HG02938 (cell line): ENCODE results near the gene BCL2L12.
"Not testable (repeated sequence)": the region's sequence is repeated elsewhere in the genome, so short reads cannot be mapped to it uniquely, and the experiment has no call there.

ENCODE experiments used
- ATAC-seq: cut with Tn5 transposase; IDR thresholded peaks from one replicate; pipeline ENCODE4 v1.9.1; 2021; ENCODE audit warnings: mild to moderate bottlenecking, moderate library complexity; ENCODE audit not compliant: unreplicated experiment

BCL2L12 gene

DNA sequence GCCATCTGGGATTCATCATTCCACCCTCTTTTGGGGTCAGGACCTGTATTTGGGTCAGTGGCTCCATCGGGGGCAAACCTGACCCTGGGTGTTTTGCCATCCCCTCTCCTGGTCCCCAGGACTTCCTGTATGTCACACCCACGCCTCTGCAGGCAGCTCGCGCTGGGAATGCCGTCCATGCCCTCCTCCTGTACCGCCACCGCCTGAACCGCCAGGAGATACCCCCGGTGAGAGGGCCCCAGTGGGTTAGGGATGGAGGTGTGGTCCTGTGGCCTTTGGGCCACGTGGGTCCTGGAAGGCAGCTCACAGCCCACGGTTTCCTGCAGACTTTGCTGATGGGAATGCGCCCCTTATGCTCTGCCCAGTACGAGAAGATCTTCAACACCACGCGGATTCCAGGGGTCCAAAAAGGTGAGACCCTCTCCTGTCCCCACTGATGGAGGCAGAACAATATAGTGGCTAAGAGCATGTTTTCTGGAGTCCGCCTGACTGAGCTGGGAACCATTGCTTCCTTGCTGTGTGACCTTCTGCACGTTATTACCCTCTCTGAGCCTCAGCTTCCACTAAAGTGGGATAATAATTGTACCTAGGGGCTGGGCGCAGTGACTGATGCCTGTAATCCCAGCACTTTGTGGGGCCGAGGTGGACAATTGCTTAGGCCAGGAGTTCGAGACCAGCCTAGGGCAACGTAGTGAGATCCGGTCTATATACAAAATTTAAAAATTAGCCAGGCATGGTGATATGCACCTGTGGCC lies 39.3 kb downstream of the BCL2L12 start:
- ATAC-seq: no peak

DNA sequence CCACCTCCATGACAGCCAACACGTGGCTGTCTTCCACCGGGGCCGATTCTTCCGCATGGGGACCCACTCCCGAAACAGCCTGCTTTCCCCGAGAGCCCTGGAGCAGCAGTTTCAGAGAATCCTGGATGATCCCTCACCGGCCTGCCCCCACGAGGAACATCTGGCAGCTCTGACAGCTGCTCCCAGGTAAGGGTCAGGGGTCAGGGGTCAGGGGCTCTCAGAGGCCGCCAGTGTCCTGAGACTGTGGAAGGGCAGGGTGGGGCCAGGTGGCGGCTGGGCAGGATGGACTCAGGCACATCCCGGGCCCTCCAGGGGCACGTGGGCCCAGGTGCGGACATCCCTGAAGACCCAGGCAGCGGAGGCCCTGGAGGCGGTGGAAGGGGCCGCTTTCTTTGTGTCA lies 40.2 kb downstream of the BCL2L12 start:
- ATAC-seq: no peak

DNA sequence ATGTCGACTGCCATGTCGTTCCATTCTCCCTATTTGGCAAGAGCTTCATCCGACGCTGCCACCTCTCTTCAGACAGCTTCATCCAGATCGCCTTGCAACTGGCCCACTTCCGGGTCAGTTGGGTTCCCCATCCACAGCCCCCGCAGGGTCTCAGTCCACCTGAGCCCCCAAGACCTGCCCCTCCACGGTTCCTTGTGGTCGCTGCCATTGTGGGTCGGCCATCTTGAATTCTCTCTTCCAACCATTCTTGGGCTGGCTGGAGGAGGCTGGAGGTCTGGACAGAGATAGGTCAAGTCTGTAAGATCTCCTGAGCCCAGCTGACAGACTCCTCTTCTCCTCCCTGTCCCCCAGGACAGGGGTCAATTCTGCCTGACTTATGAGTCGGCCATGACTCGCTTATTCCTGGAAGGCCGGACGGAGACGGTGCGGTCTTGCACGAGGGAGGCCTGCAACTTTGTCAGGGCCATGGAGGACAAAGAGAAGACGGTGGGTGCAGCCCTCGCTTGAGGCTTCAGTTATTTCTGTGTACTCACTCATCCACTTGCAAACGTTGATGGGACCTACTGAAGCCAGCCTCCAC lies 44.7 kb downstream of the BCL2L12 start:
- ATAC-seq: no peak

DNA sequence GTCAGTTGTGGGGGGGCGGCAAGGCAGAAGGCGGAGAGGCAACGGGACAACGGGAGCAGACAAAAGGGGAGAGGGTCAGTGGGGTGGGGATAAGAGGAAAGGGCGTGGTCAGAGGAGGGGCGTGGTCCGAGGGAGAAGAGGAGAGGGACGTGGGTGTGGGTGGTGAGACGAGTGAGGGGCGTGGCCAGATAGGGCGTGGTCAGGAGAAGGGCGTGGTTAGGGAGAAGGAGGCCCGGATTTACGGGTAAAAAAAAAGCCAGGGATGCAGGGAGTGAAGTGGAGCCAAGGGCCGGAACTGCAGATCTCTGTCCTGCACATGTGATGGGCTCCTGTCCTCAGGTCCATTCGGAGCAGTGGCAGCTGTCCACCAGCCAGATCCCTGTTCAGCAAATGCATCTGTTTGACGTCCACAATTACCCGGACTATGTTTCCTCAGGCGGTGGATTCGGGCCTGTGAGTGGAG lies 46.7 kb downstream of the BCL2L12 start:
- no peak for ATAC-seq

DNA sequence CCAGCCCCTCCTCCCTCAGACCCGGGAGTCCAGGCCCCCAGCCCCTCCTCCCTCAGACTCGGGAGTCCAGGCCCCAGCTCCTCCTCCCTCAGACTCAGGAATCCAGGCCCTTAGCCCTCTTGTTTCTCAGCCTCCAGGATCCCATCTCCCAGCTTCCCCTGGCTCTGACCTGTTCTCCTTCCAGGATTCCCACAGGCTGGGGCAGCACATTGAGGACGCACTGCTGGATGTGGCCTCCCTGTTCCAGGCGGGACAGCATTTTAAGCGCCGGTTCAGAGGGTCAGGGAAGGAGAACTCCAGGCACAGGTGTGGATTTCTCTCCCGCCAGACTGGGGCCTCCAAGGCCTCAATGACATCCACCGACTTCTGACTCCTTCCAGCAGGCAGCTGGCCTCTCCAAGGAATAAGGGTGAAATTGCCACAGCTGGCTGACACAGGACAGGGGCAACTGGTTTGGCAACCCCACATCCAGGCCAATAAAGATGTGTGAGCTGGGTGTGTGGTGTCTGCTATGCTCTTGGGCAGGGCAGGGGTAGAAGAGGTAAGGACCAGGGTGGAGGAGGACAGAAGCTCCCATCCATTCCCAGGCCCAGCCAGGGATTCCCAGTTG lies 47.6 kb downstream of the BCL2L12 start:
- ATAC-seq: no peak

DNA sequence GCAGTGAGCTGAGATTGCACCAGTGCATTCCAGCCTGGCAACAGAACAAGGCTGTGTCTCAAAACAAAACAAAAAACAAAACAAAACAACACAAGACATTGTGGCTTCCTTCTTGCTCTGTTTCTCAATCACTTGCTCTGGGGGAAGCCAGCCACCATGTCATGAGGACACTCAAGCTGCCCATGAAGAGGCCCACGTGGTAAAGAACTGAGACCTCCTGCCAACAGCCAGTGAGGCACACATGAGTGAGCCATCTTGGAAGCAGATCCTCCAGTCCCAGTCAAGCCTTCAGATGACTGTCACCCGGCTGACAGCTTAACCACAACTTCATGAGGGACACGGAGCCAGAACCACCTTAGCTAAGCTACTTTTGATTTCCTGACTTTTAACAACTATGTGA lies 50.4 kb downstream of the BCL2L12 start:
- ATAC-seq: no peak

DNA sequence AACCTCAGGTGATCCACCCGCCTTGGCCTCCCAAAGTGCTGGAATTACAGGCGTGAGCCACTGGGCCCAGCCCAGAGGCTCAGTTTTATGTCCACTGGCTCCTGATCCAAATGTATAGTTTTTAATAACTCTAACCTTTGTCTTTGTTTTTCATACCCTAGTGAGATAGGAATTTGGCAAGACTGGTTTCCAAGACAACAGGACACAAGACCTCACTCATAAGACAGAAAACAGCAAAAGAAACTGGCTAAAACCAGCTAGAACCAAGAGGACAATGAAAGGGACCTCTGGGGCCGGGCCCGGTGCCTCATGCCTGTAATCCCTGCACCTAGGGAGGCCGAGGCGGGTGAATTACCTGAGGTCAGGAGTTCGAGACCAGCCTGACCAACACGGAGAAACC lies 52.8 kb downstream of the BCL2L12 start:
- ATAC-seq: no peak

DNA sequence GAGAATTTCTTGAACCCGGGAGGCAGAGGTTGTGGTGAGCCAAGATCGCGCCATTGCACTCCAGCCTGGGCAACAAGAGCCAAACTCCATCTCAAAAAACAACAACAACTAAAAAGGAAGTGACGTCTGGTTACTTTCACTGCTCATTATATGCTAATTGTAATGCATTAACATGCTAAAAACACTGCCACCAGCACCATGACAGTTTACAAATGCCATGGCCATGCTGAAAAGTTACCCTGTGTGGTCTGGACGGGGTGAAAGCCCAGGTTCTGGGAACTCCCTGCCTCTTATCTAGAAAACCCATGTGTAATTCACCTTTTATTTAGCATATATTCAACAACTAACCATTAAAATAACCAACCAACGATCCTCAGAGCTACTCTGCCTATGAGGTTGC lies 53.3 kb downstream of the BCL2L12 start:
- ATAC-seq: no peak

DNA sequence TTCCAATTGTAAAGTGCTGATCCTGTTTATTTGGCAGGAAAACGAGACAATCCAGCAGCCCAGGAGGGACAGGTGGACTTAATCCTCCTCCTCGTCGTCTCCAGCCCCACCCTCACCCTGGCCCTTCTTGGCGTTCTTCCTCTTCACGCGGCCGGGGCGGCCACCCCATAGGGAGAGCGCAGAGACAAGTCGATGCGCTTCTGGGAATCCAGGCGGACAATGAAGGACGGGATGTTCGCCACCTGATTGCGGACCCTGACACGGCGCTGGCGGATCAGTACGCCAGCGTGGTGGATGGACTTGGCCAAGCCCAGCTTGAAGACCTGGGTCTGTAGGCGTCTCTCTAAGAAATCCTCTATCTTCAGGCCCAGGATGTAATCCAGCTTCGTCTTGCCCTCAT lies 53.7 kb downstream of the BCL2L12 start:
- ATAC-seq: not testable (repeated sequence)
